HFFc6 (cell line): ENCODE results near the gene NPC2. TPM values are rescaled to one million over a fixed set of nuclear protein-coding genes. Genes with fewer than 3 reads are reported as not detected.

Experiments
- DNase-seq: peaks from one replicate; pipeline ENCODE4 v3.0.0-alpha.2; 2018
- H3K27ac Mint-ChIP-seq: 2 replicates; pipeline ENCODE4 v1.8.0; 2020; ENCODE audit warnings: mild to moderate bottlenecking, mixed read lengths
- H3K27me3 Mint-ChIP-seq: 2 replicates; pipeline ENCODE4 v1.8.0; 2021; ENCODE audit warnings: mild to moderate bottlenecking, moderate library complexity, mixed read lengths; ENCODE audit not compliant: insufficient read depth
- H3K36me3 Mint-ChIP-seq: 2 replicates; pipeline ENCODE4 v1.8.0; 2021; ENCODE audit warnings: low read depth, mixed read lengths
- H3K4me1 Mint-ChIP-seq: 2 replicates; pipeline ENCODE4 v1.8.0; 2020; ENCODE audit warnings: low read depth, mixed read lengths
- H3K4me3 Mint-ChIP-seq: 2 replicates; pipeline ENCODE4 v1.8.0; 2020; ENCODE audit warnings: mild to moderate bottlenecking, moderate library complexity, mixed read lengths
- H3K9me3 Mint-ChIP-seq: 2 replicates; pipeline ENCODE4 v1.8.0; 2020; ENCODE audit warnings: mild to moderate bottlenecking, mixed read lengths
- CTCF ChIP-seq: fragments of 200-600 bp; sonication (generic); IDR thresholded peaks from 2 replicates; pipeline ENCODE4 v1.5.0; 2021; ENCODE audit warnings: antibody characterized with exemption, mild to moderate bottlenecking
- total RNA-seq, 6 experiments: library from RNA; stranded (reverse); fragmentation: NEBNext Ultra II Directional; extraction: Animal tissue kit (Norgen Biotek cat#: 25700); gene quantifications; 2 replicates in 1 of 6; 3 replicates in 5 of 6; pipeline ENCODE4 v1.2.3, GENCODE V29; 2021

Gene NPC2
- total RNA-seq, 6 experiments from 2014 or later: 69.1 to 89.9 (median 78.8) TPM

DNA sequence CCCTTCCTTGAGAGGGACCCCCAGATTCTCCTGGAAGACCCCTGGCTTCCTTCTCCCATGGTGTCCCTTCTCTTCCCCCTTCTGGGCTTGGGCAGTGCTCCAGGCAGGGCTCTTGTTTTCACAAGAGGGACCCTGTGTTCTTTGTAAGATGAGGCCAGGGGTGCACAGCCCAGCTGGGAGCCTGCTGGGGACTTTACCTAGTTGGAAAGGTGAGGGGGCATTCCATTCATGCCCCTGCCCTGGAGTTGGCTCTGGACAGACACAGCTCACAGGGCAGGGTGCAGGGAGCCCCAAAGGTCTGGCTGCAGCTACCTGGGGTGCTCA, 31.7 kb upstream of the NPC2 start:
- DNase-seq: no peak
- no peak overlapping the region for H3K4me3 Mint-ChIP-seq
- H3K36me3 Mint-ChIP-seq: no peaks in the 10 kb centered on the region
- peaks cover 10% of the 10 kb centered on the region for H3K4me1 Mint-ChIP-seq
- no peaks in the 10 kb centered on the region for H3K9me3 Mint-ChIP-seq
- no peak for TF ChIP-seq CTCF
- no peaks in the 10 kb centered on the region; the same call in none of the 2 replicates for H3K27me3 Mint-ChIP-seq
- H3K27ac Mint-ChIP-seq: peak overlapping the region; percentile 46; the same call in 1 of the 2 replicates

GRCh38 chr14:74524076-74524811, 31.1 kb upstream of the NPC2 start:
- Mint-ChIP-seq H3K27me3 (no peaks in the 10 kb centered on the region; the same call in none of the 2 replicates), H3K27ac (no peak overlapping the region), H3K4me1 (peaks cover 10% of the 10 kb centered on the region), H3K9me3 (no peaks in the 10 kb centered on the region), H3K4me3 (no peak overlapping the region), H3K36me3 (no peaks in the 10 kb centered on the region)
- no peak for DNase-seq
- no peak for TF ChIP-seq CTCF

GRCh38 chr14:74522740-74523139, 29.6 kb upstream of the NPC2 start:
- Mint-ChIP-seq H3K9me3 (no peaks in the 10 kb centered on the region), H3K4me3 (no peak overlapping the region), H3K36me3 (peaks cover 13% of the 10 kb centered on the region; the same call in 1 of the 2 replicates), H3K4me1 (peaks cover 16% of the 10 kb centered on the region), H3K27me3 (no peaks in the 10 kb centered on the region; the same call in none of the 2 replicates), H3K27ac (no peak overlapping the region)
- DNase-seq: no peak
- no peak for TF ChIP-seq CTCF

DNA sequence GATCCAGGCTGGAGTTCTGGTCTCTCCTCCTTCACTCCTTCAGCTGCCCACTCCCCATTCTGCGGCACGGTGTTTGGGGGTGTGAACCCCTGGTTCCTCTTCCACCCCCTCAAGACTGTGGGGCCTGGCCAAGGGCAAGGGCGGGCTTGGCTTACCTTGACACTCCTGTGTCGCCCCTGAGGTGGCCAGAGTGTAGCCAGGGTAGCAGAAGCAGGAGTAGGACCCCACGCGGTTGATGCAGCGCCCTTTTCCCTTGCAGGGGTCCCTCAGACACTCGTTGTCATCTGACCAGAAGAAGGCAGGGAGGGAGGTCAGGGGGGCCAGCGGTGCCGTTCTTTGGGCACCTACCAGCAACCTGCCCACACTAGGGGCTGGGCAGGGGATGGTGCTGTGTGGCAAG, 28.7 kb upstream of the NPC2 start:
- no peaks in the 10 kb centered on the region for H3K9me3 Mint-ChIP-seq
- no peak overlapping the region for H3K27ac Mint-ChIP-seq
- peaks cover 21% of the 10 kb centered on the region for H3K4me1 Mint-ChIP-seq
- no peak for DNase-seq
- no peak for TF ChIP-seq CTCF
- H3K4me3 Mint-ChIP-seq: no peak overlapping the region
- no peaks in the 10 kb centered on the region; the same call in none of the 2 replicates for H3K27me3 Mint-ChIP-seq
- peaks cover 15% of the 10 kb centered on the region; the same call in 1 of the 2 replicates for H3K36me3 Mint-ChIP-seq

- Mint-ChIP-seq H3K36me3 (peaks cover 15% of the 10 kb centered on the region; the same call in 1 of the 2 replicates), H3K27me3 (peaks cover 4% of the 10 kb centered on the region), H3K27ac (peak overlapping the region; percentile 33; the same call in 1 of the 2 replicates), H3K4me3 (no peak overlapping the region), H3K9me3 (no peaks in the 10 kb centered on the region), H3K4me1 (peaks cover 20% of the 10 kb centered on the region)
- no peak for DNase-seq
- no peak for TF ChIP-seq CTCF
These were observed 26.4 kb upstream of the NPC2 start for GRCh38 chr14:74519316-74520074.
